HFF-Myc (cell line): Measurements from ENCODE around the gene NRAP.

ENCODE experiments used
- DNase-seq: peaks from one replicate; pipeline ENCODE4 v3.0.0-alpha.2; 2011; ENCODE audit warnings: low read depth; ENCODE audit errors: extremely low read depth
- H3K4me3 ChIP-seq: replicated peaks from 2 replicates; pipeline ENCODE4 v1.5.1; 2011; ENCODE audit warnings: low read depth, mild to moderate bottlenecking, control low read depth, low read length
- CTCF ChIP-seq: IDR thresholded peaks from 2 replicates; pipeline ENCODE4 v1.5.1; 2012; ENCODE audit warnings: mild to moderate bottlenecking, low read depth, low read length, control low read depth; ENCODE audit errors: missing control alignments

The NRAP gene

GRCh38 chr10:113600569-113600968 is 63.3 kb downstream of the NRAP start:
- no peak overlapping the region for H3K4me3 ChIP-seq
- DNase-seq = no peak
- TF ChIP-seq CTCF = no peak

GRCh38 chr10:113594652-113595051 is 69.2 kb downstream of the NRAP start:
- no peak overlapping the region for H3K4me3 ChIP-seq
- DNase-seq = no peak
- TF ChIP-seq CTCF = no peak

GRCh38 chr10:113592380-113592779 is 71.5 kb downstream of the NRAP start:
- DNase-seq = no peak
- TF ChIP-seq CTCF = no peak
- H3K4me3 ChIP-seq = no peak overlapping the region

GRCh38 chr10:113590581-113590980 is 73.3 kb downstream of the NRAP start:
- no peak for DNase-seq
- no peak for TF ChIP-seq CTCF
- no peak overlapping the region for H3K4me3 ChIP-seq

- no peak overlapping the region for H3K4me3 ChIP-seq
- TF ChIP-seq CTCF = no peak
- no peak for DNase-seq
These were observed 74.6 kb downstream of the NRAP start for GRCh38 chr10:113589201-113589770.

GRCh38 chr10:113585949-113586348 is 77.9 kb downstream of the NRAP start:
- TF ChIP-seq CTCF = no peak
- DNase-seq = no peak

GRCh38 chr10:113583571-113583970 is 80.3 kb downstream of the NRAP start:
- no peak for DNase-seq
- TF ChIP-seq CTCF = no peak
- no peak overlapping the region for H3K4me3 ChIP-seq

More at GRCh38 chr10:113585949-113586348, 77.9 kb downstream of the NRAP start:
- no peak overlapping the region for H3K4me3 ChIP-seq
